ENCODE data around the gene FAM161A. TPM values are rescaled to one million over a fixed set of nuclear protein-coding genes. Genes with fewer than 3 reads are reported as not detected.
"Not testable (repeated sequence)": the region's sequence is repeated elsewhere in the genome, so short reads cannot be mapped to it uniquely, and the experiment has no call there.

FAM161A gene
- total and polyA plus RNA-seq, 12 donors = 0.67 to 2.5 (median 1.5) TPM

DNA sequence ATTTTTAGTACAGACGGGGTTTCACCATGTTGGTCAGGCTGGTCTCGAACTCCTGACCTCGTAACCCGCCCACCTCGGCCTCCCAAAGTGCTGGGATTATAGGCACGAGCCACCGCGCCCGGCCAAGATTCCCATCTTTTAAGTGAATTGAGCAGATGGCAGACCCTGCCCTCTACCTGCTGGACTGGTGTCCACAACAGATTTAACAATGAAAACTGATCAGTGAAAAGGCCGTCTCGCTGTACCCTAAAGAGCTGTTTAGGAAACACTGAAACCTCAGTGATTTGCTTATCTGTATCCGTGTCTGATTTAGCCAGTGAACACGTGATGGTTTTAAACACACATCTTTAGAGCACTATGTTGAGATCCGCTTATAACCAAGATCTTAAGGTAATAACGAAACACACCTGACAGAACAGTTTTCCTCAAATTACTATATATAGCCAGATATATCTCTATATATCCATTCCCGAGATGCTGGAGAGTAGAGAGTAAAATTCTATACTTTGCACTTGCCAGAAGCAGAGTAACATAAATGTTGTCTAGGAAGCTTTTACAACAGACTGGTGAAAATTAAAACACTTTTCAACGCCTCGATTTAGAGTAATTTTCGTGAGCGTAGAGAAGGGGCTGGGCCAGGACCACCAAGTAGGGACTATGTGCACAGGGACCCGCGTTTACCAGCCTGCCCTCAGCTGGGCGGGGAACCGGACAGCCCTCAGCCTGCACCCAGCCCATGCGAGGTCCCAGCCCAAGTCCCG, 594 bp downstream of the FAM161A start:
- ATAC-seq (peak; percentile 81 to 93 (median 86)), DNase-seq (peak in 1 of 2 donors; percentile 17)
- Histone ChIP-seq H3K27ac (peak overlapping the region; percentile 7 to 88 (median 80)), H3K9me3 (no peaks in the 10 kb centered on the region), H3K4me3 (peak overlapping the region; percentile 58 to 94 (median 84)), H3K4me1 (peaks cover 5 to 16% (median 11%) of the 10 kb centered on the region in 9 donors), H3K36me3 (no peaks in the 10 kb centered on the region), H3K27me3 (no peaks in the 10 kb centered on the region)
- intact Hi-C loops (cut with DNase I) = loop anchor here in 3 of 10 donors (5.0 to 10.0 kb wide), 3 partner anchors 316 to 321 kb away; partner anchors contain the start of gene XPO1 (in 2 of the 3)
- WGBS, 2 donors = 25 to 27% methylated on average over 26 of the region's 26 CpGs
- TF ChIP-seq, protein P1, sequence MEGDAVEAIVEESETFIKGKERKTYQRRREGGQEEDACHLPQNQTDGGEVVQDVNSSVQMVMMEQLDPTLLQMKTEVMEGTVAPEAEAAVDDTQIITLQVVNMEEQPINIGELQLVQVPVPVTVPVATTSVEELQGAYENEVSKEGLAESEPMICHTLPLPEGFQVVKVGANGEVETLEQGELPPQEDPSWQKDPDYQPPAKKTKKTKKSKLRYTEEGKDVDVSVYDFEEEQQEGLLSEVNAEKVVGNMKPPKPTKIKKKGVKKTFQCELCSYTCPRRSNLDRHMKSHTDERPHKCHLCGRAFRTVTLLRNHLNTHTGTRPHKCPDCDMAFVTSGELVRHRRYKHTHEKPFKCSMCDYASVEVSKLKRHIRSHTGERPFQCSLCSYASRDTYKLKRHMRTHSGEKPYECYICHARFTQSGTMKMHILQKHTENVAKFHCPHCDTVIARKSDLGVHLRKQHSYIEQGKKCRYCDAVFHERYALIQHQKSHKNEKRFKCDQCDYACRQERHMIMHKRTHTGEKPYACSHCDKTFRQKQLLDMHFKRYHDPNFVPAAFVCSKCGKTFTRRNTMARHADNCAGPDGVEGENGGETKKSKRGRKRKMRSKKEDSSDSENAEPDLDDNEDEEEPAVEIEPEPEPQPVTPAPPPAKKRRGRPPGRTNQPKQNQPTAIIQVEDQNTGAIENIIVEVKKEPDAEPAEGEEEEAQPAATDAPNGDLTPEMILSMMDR (IDR thresholded peaks at IDR 0.05) = no peak

DNA sequence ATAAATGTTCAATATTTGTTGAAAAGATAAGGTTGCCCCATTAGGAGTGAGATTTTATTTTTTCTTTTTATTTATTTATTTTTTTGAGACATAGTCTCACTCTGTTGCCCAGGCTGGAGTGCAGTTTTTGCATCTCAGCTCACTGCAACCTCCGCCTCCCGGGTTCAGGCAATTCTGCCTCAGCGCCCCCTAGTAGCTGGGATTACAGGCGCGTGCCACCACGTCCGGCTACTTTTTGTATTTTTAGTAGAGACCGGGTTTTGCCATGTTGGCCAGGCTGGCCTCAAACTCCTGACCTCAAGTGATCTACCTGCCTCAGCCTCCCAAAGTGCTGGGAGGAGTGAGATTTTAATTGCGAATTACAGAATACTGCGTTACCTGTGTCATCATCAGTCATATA, 2.6 kb downstream of the FAM161A start:
- intact Hi-C loops (cut with DNase I) = loop anchor here in 3 of 10 donors (5.0 to 10.0 kb wide), 3 partner anchors 314 to 319 kb away; partner anchors contain the start of gene XPO1 (in 2 of the 3)
- H3K4me1 ChIP-seq = peaks cover 5 to 16% (median 11%) of the 10 kb centered on the region in 9 donors
- H3K36me3 ChIP-seq, H3K27me3 ChIP-seq, ATAC-seq, H3K27ac ChIP-seq, H3K9me3 ChIP-seq, DNase-seq, H3K4me3 ChIP-seq: not testable (repeated sequence)
- WGBS, 2 donors = 95 to 96% methylated on average over 10 of the region's 10 CpGs

- Histone ChIP-seq H3K36me3 (peaks cover 0 to 20% (median 0%) of the 10 kb centered on the region in 9 donors), H3K27ac (no peak overlapping the region), H3K27me3 (no peaks in the 10 kb centered on the region), H3K4me3 (no peak overlapping the region), H3K4me1 (no peaks in the 10 kb centered on the region), H3K9me3 (no peaks in the 10 kb centered on the region)
- 85% methylated on average over 3 of the region's 3 CpGs for WGBS, 2 donors
- no peak for DNase-seq
- TF ChIP-seq, protein P1 (IDR thresholded peaks at IDR 0.05) = no peak
- no peak for ATAC-seq
- intact Hi-C loops (cut with DNase I) = no loop called here
Measured at GRCh38 chr2:61845320-61845719, 8.5 kb downstream of the FAM161A start.

- Histone ChIP-seq H3K36me3 (peaks cover 0 to 27% (median 0%) of the 10 kb centered on the region in 9 donors), H3K27ac (no peak overlapping the region), H3K9me3 (no peaks in the 10 kb centered on the region), H3K27me3 (no peaks in the 10 kb centered on the region), H3K4me1 (no peaks in the 10 kb centered on the region), H3K4me3 (no peak overlapping the region)
- DNase-seq (no peak), ATAC-seq (no peak)
- TF ChIP-seq, protein P1 (IDR thresholded peaks at IDR 0.05) = no peak
- intact Hi-C loops (cut with DNase I) = no loop called here
- 95 to 97% methylated on average over 3 of the region's 3 CpGs for WGBS, 2 donors
Measured at GRCh38 chr2:61841286-61841685, 12.6 kb downstream of the FAM161A start.

- Histone ChIP-seq H3K9me3 (no peaks in the 10 kb centered on the region), H3K4me3 (no peak overlapping the region), H3K4me1 (no peaks in the 10 kb centered on the region), H3K36me3 (peaks cover 0 to 11% (median 0%) of the 10 kb centered on the region in 9 donors), H3K27ac (no peak overlapping the region), H3K27me3 (no peaks in the 10 kb centered on the region)
- no peak for DNase-seq
- intact Hi-C loops (cut with DNase I) = no loop called here
- TF ChIP-seq, protein P1 (IDR thresholded peaks at IDR 0.05) = no peak
- no peak for ATAC-seq
- WGBS, 2 donors = 98% methylated on average over 1 of the region's 1 CpG
Measured at GRCh38 chr2:61834893-61835292, 19.0 kb downstream of the FAM161A start.

Data from heart right ventricle (tissue), 16 donors.